Lower leg skin (tissue), 4 donors: ENCODE measurements around the gene HDAC3. TPM values are rescaled to one million over a fixed set of nuclear protein-coding genes. Genes with fewer than 3 reads are reported as not detected.

Source experiments
- DNase-seq, 2 donors: peaks; one replicate each; pipeline ENCODE4 v3.0.0-alpha.2; 2019; ENCODE audit warnings: low spot score in 2 of 2
- H3K4me3 ChIP-seq: fragments of 200-600 bp; sonication (generic); 2 replicates; pipeline ENCODE4 v1.5.1; 2017; ENCODE audit warnings: mild to moderate bottlenecking, low read depth; ENCODE audit not compliant: poor library complexity, severe bottlenecking
- POLR2A ChIP-seq, 2 donors: fragments of 450-650 bp; IDR thresholded peaks; one replicate each; pipeline ENCODE4 v1.6.1; 2016 to 2017; ENCODE audit warnings: antibody characterized with exemption in 2 of 2, mild to moderate bottlenecking in 1 of 2, moderate library complexity in 1 of 2
- WGBS, 2 donors: methylation state at CpG; one replicate each; pipeline ENCODE4 v1.1.5; 2018; 5-methylcytosine and 5-hydroxymethylcytosine counted together
- intact Hi-C: fragments of 100-400 bp; cut with DNase I; formaldehyde crosslinking; loops from one replicate; pipeline ENCODE4 v1.15.0; 2023; ENCODE audit warnings: low total_unique reads
- total RNA-seq, 4 donors: library from RNA; depleted of rRNA; stranded (reverse); fragments of >200 nt; gene quantifications; one replicate each; pipeline ENCODE4 v1.1.0, GENCODE V29; 2016
- TF ChIP-seq, protein P1 (sequence below), 3 donors: fragments of 450-650 bp; IDR thresholded peaks; one replicate each; pipeline ENCODE4 v1.5.1; 2016; ENCODE audit warnings: antibody characterized with exemption in 3 of 3, mild to moderate bottlenecking in 3 of 3, moderate library complexity in 2 of 3

HDAC3 gene
- total RNA-seq, 4 donors from 2014 or later = 49.4 to 66.4 (median 52.7) TPM

DNA sequence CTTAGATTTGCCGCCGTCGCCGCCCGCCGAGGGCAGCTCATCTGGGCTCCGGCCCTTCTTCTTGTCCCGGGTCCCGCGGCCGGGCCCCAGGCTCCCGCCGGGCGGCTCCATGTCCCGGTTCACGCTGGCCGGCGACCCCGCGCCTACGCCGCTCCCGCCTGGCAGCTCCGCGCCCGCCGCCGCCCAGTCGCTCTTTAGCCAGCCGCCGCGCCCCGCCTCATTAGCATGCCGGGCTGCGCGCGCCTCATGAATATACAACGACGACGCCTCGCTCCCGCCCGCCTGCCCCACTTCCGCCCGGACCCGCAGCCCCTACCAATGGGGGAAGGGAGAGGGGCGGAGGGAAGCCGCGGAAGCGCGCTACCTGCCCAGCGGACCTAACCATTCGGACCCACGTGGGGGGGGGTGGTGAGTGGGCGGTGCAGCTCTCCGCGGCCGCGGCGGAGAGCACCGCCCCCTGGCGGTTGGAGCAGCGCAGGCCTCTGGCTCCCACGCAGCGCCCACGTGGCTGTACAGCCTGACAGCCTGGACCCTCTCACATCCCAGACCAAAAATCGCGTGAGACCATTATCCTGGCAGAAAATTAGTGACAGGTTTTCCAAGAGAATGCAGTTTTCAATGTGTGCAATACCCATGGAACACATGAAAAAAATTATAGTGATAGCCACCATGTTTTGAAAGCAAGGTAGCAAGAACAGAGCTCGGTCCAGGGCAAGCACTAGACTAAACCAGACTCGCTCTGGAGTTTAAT, 17.7 kb downstream of the HDAC3 start, which contains the start of gene DIAPH1:
TSS of gene DIAPH1 (minus strand) at position 197 of the 751 bp plus-strand sequence. CDS start at position 111, 86 bp downstream.
- TF ChIP-seq POLR2A (IDR thresholded peaks at IDR 0.05) = peak in 1 of 2 donors; percentile 70
- TF ChIP-seq, protein P1, sequence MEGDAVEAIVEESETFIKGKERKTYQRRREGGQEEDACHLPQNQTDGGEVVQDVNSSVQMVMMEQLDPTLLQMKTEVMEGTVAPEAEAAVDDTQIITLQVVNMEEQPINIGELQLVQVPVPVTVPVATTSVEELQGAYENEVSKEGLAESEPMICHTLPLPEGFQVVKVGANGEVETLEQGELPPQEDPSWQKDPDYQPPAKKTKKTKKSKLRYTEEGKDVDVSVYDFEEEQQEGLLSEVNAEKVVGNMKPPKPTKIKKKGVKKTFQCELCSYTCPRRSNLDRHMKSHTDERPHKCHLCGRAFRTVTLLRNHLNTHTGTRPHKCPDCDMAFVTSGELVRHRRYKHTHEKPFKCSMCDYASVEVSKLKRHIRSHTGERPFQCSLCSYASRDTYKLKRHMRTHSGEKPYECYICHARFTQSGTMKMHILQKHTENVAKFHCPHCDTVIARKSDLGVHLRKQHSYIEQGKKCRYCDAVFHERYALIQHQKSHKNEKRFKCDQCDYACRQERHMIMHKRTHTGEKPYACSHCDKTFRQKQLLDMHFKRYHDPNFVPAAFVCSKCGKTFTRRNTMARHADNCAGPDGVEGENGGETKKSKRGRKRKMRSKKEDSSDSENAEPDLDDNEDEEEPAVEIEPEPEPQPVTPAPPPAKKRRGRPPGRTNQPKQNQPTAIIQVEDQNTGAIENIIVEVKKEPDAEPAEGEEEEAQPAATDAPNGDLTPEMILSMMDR (IDR thresholded peaks at IDR 0.05) = peak in 2 of 3 donors; percentile 48 to 53
- WGBS, 2 donors = 2% methylated on average over 46 to 51 of the region's 70 CpGs
- intact Hi-C loops = no loop called here
- peak; percentile 97 to 99 for DNase-seq
- peak within 1 kb of the TSS; percentile 82 for H3K4me3 ChIP-seq

DNA sequence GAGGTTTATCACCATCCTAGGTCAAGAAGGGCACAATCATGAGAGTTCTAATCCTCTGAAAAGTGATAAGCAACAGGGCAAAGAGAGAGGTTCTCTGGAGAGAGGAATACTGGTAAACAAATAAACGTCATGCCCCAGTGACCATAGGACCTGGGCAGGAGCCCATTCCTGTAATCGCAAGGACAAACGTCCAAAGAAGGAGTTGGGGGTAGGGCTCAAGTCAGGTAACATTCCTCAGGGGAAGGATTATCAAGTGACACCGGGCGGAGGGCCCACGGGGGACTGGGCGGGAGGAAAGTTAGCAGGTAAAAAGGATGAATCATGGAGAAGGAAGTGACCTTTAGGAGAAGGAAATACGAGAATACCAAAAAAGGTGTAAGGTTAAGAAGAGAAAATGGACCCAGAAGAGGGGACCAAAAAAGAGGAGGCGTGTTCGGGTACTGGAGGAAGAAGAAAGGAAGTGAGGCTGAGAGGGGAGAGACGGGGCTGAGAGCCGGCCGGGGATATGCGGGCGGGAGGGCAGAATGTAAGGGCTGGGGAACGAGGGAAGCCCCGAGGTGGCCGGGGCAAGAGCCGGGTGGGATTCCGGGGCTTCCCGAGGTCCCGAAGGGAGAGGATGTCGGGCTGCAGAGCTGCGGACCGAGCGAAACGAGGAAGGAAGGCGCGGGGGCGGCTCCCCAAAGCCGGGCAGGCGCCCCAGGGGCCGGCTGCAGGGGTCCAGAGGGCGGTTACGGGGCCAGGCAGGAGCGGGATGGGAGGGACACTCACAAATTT, 18.4 kb downstream of the HDAC3 start:
- peak overlapping the region; percentile 82 for H3K4me3 ChIP-seq
- intact Hi-C loops = no loop called here
- 1% methylated on average over 31 to 36 of the region's 36 CpGs for WGBS, 2 donors
- peak; percentile 52 to 90 for DNase-seq
- TF ChIP-seq, protein P1 (IDR thresholded peaks at IDR 0.05) = no peak
- no peak for TF ChIP-seq POLR2A (IDR thresholded peaks at IDR 0.05)

GRCh38 chr5:141617682-141618029, 19.0 kb downstream of the HDAC3 start:
- intact Hi-C loops = no loop called here
- WGBS, 2 donors = 1 to 3% methylated on average over 9 of the region's 9 CpGs
- DNase-seq = no peak
- TF ChIP-seq, protein P1 (IDR thresholded peaks at IDR 0.05) = no peak
- no peak for TF ChIP-seq POLR2A (IDR thresholded peaks at IDR 0.05)
- peak overlapping the region; percentile 82 for H3K4me3 ChIP-seq

GRCh38 chr5:141617128-141617527, 19.5 kb downstream of the HDAC3 start:
- H3K4me3 ChIP-seq = peak overlapping the region; percentile 82
- intact Hi-C loops = no loop called here
- TF ChIP-seq, protein P1 (IDR thresholded peaks at IDR 0.05) = no peak
- no peak for TF ChIP-seq POLR2A (IDR thresholded peaks at IDR 0.05)
- DNase-seq = no peak
- 28 to 36% methylated on average over 2 of the region's 2 CpGs for WGBS, 2 donors

- 73% methylated on average over 9 of the region's 9 CpGs for WGBS, 2 donors
- DNase-seq = peak in 1 of 2 donors; percentile 62
- intact Hi-C loops = no loop called here
- TF ChIP-seq, protein P1 (IDR thresholded peaks at IDR 0.05) = no peak
- no peak for TF ChIP-seq POLR2A (IDR thresholded peaks at IDR 0.05)
- no peak overlapping the region for H3K4me3 ChIP-seq
Observed at GRCh38 chr5:141615991-141616720, 20.5 kb downstream of the HDAC3 start.
